Measurements from ENCODE around the gene ANKRD63.

- no peak for TF ChIP-seq CTCF (IDR thresholded peaks at IDR 0.05)
- no peak for TF ChIP-seq EZH2 (IDR thresholded peaks at IDR 0.05; ENCODE audit: borderline replicate concordance, insufficient read depth, low read depth, low read length, poor library complexity, severe bottlenecking)
These were observed 48.1 kb downstream of the ANKRD63 start for GRCh38 chr15:40234783-40235182.

Data from B cell (primary cell).